ENCODE measurements around the gene ANXA8L1.
A peak's percentile ranks its signal among the peaks of the same experiment; 100 is the strongest.
"Not testable (repeated sequence)": the region's sequence is repeated elsewhere in the genome, so short reads cannot be mapped to it uniquely, and the experiment has no call there.

Gene ANXA8L1

GRCh38 chr10:46398212-46398886 is 22.8 kb downstream of the ANXA8L1 start:
- DNase-seq, result peak; percentile 5

GRCh38 chr10:46409556-46409955 is 34.0 kb downstream of the ANXA8L1 start:
- DNase-seq, result peak; percentile 46

- not testable (repeated sequence) for DNase-seq
Observed at GRCh38 chr10:46411123-46411522, 35.5 kb downstream of the ANXA8L1 start.

GRCh38 chr10:46412665-46413064 is 37.1 kb downstream of the ANXA8L1 start:
- not testable (repeated sequence) for DNase-seq

GRCh38 chr10:46415291-46415690 is 39.7 kb downstream of the ANXA8L1 start:
- DNase-seq, result not testable (repeated sequence)

GRCh38 chr10:46418283-46418682 is 42.7 kb downstream of the ANXA8L1 start:
- not testable (repeated sequence) for DNase-seq

GRCh38 chr10:46419570-46420379 is 44.2 kb downstream of the ANXA8L1 start:
- DNase-seq, result not testable (repeated sequence)

GRCh38 chr10:46423550-46423949 is 48.0 kb downstream of the ANXA8L1 start:
- not testable (repeated sequence) for DNase-seq

- not testable (repeated sequence) for DNase-seq
Observed at GRCh38 chr10:46440942-46441341, 65.4 kb downstream of the ANXA8L1 start.
